OCI-LY3 (cell line): ENCODE measurements around the gene MED12L.

Experiments used
- H2AFZ ChIP-seq: fragments of 200-600, 300-600 bp; shearing (Covaris generic); 2 replicates; pipeline ENCODE4 v1.6.0; 2014; ENCODE audit warnings: antibody characterized with exemption, low read depth, low read length
- H3K27ac ChIP-seq: fragments of 200-600, 300-600 bp; sonication (generic); 2 replicates; pipeline ENCODE4 v1.5.1; 2014; ENCODE audit warnings: mild to moderate bottlenecking, low read length, moderate library complexity, mixed read lengths
- H3K27me3 ChIP-seq: fragments of 200-600, 300-600 bp; sonication (generic); 2 replicates; pipeline ENCODE4 v1.6.1; 2014; ENCODE audit warnings: low read depth, low read length, mixed read lengths
- H3K36me3 ChIP-seq: fragments of 200-600, 300-600 bp; sonication (generic); replicated peaks from 2 replicates; pipeline ENCODE3; 2014; ENCODE audit warnings: low read depth, low read length, mixed read lengths
- H3K4me1 ChIP-seq: fragments of 300-600, 200-600 bp; sonication (generic); 2 replicates; pipeline ENCODE4 v1.6.1; 2014; ENCODE audit warnings: low read length, mixed read lengths
- H3K4me2 ChIP-seq: fragments of 200-600, 300-600 bp; sonication (generic); 2 replicates; pipeline ENCODE4 v1.6.1; 2014; ENCODE audit warnings: low read length, mixed read lengths
- H3K4me3 ChIP-seq: fragments of 300-600, 200-600 bp; sonication (generic); 2 replicates; pipeline ENCODE4 v1.5.1; 2014; ENCODE audit warnings: antibody characterized with exemption, mild to moderate bottlenecking, low read length, moderate library complexity
- H3K79me2 ChIP-seq: fragments of 300-600, 200-600 bp; shearing (Covaris generic); 2 replicates; pipeline ENCODE4 v1.6.1; 2014; ENCODE audit warnings: mild to moderate bottlenecking, low read length, mixed read lengths
- H3K9ac ChIP-seq: fragments of 300-600, 200-600 bp; shearing (Covaris generic); 2 replicates; pipeline ENCODE4 v1.6.0; 2014; ENCODE audit warnings: mild to moderate bottlenecking, low read length, moderate library complexity
- H3K9me3 ChIP-seq: fragments of 200-600, 300-600 bp; shearing (Covaris generic); 2 replicates; pipeline ENCODE4 v1.6.1; 2014; ENCODE audit warnings: low read length, mixed read lengths; ENCODE audit not compliant: insufficient read depth
- H4K20me1 ChIP-seq: fragments of 200-600, 300-600 bp; sonication (generic); 2 replicates; pipeline ENCODE4 v1.6.1; 2016; ENCODE audit warnings: low read length, mixed read lengths; ENCODE audit not compliant: insufficient read depth
- CTCF ChIP-seq: fragments of 200-600, 300-600 bp; sonication (generic); IDR thresholded peaks from 2 replicates; pipeline ENCODE4 v1.5.1; 2014; ENCODE audit warnings: antibody characterized with exemption, low read length, low read depth
- EZH2phosphoT487 ChIP-seq: fragments of 200-600 bp; shearing (Covaris generic); IDR thresholded peaks from 2 replicates; pipeline ENCODE4 v1.6.1; 2018; ENCODE audit warnings: antibody characterized with exemption, mixed run types, low read depth

The MED12L gene

GRCh38 chr3:151299006-151299405 is 213.5 kb downstream of the MED12L start:
- H4K20me1 ChIP-seq: no peaks in the 10 kb centered on the region
- no peaks in the 10 kb centered on the region for H3K36me3 ChIP-seq
- H3K27ac ChIP-seq: no peak overlapping the region
- no peaks in the 10 kb centered on the region for H3K4me1 ChIP-seq
- no peak overlapping the region for H3K4me2 ChIP-seq
- no peak overlapping the region for H3K4me3 ChIP-seq
- H3K79me2 ChIP-seq: no peaks in the 10 kb centered on the region
- no peaks in the 10 kb centered on the region for H3K27me3 ChIP-seq
- no peak overlapping the region for H3K9ac ChIP-seq
- no peak overlapping the region for H2AFZ ChIP-seq
- TF ChIP-seq EZH2phosphoT487: no peak
- no peak for TF ChIP-seq CTCF
- H3K9me3 ChIP-seq: no peaks in the 10 kb centered on the region

GRCh38 chr3:151300539-151300938 is 215.1 kb downstream of the MED12L start:
- Histone ChIP-seq H2AFZ (no peak overlapping the region), H4K20me1 (no peaks in the 10 kb centered on the region), H3K4me2 (no peak overlapping the region), H3K36me3 (no peaks in the 10 kb centered on the region), H3K4me3 (no peak overlapping the region), H3K4me1 (no peaks in the 10 kb centered on the region), H3K9ac (no peak overlapping the region), H3K27me3 (no peaks in the 10 kb centered on the region), H3K9me3 (no peaks in the 10 kb centered on the region), H3K27ac (no peak overlapping the region), H3K79me2 (no peaks in the 10 kb centered on the region)
- TF ChIP-seq EZH2phosphoT487: no peak
- TF ChIP-seq CTCF: no peak

GRCh38 chr3:151301787-151302186 is 216.3 kb downstream of the MED12L start:
- no peaks in the 10 kb centered on the region for H4K20me1 ChIP-seq
- no peak overlapping the region for H3K4me2 ChIP-seq
- no peak overlapping the region for H3K9ac ChIP-seq
- H3K27me3 ChIP-seq: no peaks in the 10 kb centered on the region
- H3K4me1 ChIP-seq: no peaks in the 10 kb centered on the region
- H3K79me2 ChIP-seq: no peaks in the 10 kb centered on the region
- H3K27ac ChIP-seq: no peak overlapping the region
- TF ChIP-seq CTCF (no peak), EZH2phosphoT487 (no peak)
- no peaks in the 10 kb centered on the region for H3K9me3 ChIP-seq
- no peaks in the 10 kb centered on the region for H3K36me3 ChIP-seq
- no peak overlapping the region for H3K4me3 ChIP-seq
- H2AFZ ChIP-seq: no peak overlapping the region

DNA sequence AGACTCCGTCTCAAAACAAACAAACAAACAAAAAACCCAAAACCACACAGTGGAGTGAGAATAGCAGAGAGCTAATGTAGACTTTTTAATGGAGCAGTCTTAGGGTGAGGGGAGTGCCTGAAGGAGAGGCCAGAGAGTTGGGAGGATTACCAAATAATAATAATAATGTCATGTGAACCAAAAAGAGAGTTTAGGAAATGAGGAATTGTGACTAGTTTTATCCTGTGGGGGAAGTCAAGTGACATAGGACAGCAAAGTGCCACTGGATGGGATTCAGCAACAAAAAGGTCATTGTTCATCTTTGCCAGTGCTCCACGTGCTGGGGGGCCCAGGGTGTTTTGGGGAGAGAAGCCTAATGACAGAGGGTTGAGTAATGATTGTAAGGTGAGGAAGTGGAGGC is 218.3 kb downstream of the MED12L start:
- no peak for TF ChIP-seq EZH2phosphoT487
- no peak for TF ChIP-seq CTCF
- Histone ChIP-seq H3K27ac (no peak overlapping the region), H3K9me3 (no peaks in the 10 kb centered on the region), H2AFZ (no peak overlapping the region), H3K27me3 (no peaks in the 10 kb centered on the region), H4K20me1 (no peaks in the 10 kb centered on the region), H3K9ac (no peak overlapping the region), H3K4me3 (no peak overlapping the region), H3K36me3 (no peaks in the 10 kb centered on the region), H3K4me2 (no peak overlapping the region), H3K79me2 (no peaks in the 10 kb centered on the region), H3K4me1 (peaks cover 13% of the 10 kb centered on the region)
